Spleen (tissue), 11 donors: ENCODE data around the gene FKBP15. TPM values are rescaled to one million over a fixed set of nuclear protein-coding genes. Genes with fewer than 3 reads are reported as not detected.
A peak's percentile ranks its signal among the peaks of the same experiment; 100 is the strongest.

ENCODE experiments used
- DNase-seq: peaks from one replicate; pipeline ENCODE4 v3.0.0-alpha.2; 2020
- H3K27ac ChIP-seq, 8 donors: fragments of 200-600 bp; sonication (generic) in 7 of 8; 1 replicate in 4 of 8; 2 replicates in 4 of 8; pipeline versions ENCODE4 v1.5.0 to v1.8.0; 2016 to 2021; ENCODE audit warnings: inconsistent platforms in 4 of 8, mild to moderate bottlenecking in 4 of 8, moderate library complexity in 1 of 8
- H3K27me3 ChIP-seq, 7 donors: fragments of 200-600 bp; sonication (generic) in 6 of 7; replicated peaks in 1 of 7; 1 replicate in 4 of 7; 2 replicates in 3 of 7; pipeline versions ENCODE4 v1.5.0 to v1.8.0; 2016 to 2021; ENCODE audit warnings: inconsistent platforms in 3 of 7, mild to moderate bottlenecking in 1 of 7
- H3K36me3 ChIP-seq, 6 donors: fragments of 200-600 bp; sonication (generic) in 5 of 6; 1 replicate in 4 of 6; 2 replicates in 2 of 6; pipeline versions ENCODE4 v1.5.0 to v1.8.0; 2016 to 2021; ENCODE audit warnings: inconsistent platforms in 2 of 6
- H3K4me1 ChIP-seq, 6 donors: fragments of 200-600 bp; sonication (generic) in 5 of 6; 1 replicate in 3 of 6; 2 replicates in 3 of 6; pipeline versions ENCODE4 v1.5.0 to v1.8.0; 2016 to 2021; ENCODE audit warnings: inconsistent platforms in 3 of 6
- H3K4me3 ChIP-seq, 8 donors: fragments of 200-600 bp; sonication (generic) in 7 of 8; 1 replicate in 4 of 8; 2 replicates in 4 of 8; pipeline versions ENCODE4 v1.5.0 to v1.8.0; 2016 to 2021; ENCODE audit warnings: inconsistent platforms in 4 of 8, mild to moderate bottlenecking in 4 of 8, moderate library complexity in 2 of 8
- H3K9me3 ChIP-seq, 8 donors: fragments of 200-600 bp; sonication (generic) in 7 of 8; 1 replicate in 4 of 8; 2 replicates in 4 of 8; pipeline versions ENCODE4 v1.5.0 to v1.8.0; 2016 to 2021; ENCODE audit warnings: inconsistent platforms in 4 of 8
- POLR2A ChIP-seq, 3 donors: fragments of 450-650 bp; IDR thresholded peaks; one replicate each; pipeline ENCODE4 v1.5.1; 2017; ENCODE audit warnings: antibody characterized with exemption in 3 of 3, mild to moderate bottlenecking in 1 of 3
- POLR2AphosphoS5 ChIP-seq, 3 donors: sonication (generic); formaldehyde crosslinking; IDR thresholded peaks; one replicate each; pipeline ENCODE4 v1.5.1; 2017; ENCODE audit warnings: antibody characterized with exemption in 3 of 3
- whole genome bisulfite sequencing, 5 donors: extraction: QIAGEN DNeasy Blood & Tissue Kit in 3 of 5; methylation state at CpG; one replicate each; pipeline versions ENCODE4 v1.1.5 to v1.1.7; 2013 to 2018; 5-methylcytosine and 5-hydroxymethylcytosine counted together
- intact Hi-C: fragments of 100-400 bp; cut with DNase I; formaldehyde crosslinking; loops from one replicate; pipeline ENCODE4 v1.15.0; 2023; ENCODE audit warnings: low total_unique reads
- polyA plus RNA-seq, 3 donors: library from polyadenylated mRNA; stranded (reverse); fragments of 200-250 nt; gene quantifications; one replicate each; pipeline ENCODE4 v1.2.1, GENCODE V29; 2013
- total RNA-seq, 7 donors: library from RNA; depleted of rRNA in 3 of 7; stranded (reverse); fragments of >200 nt in 3 of 7; fragmentation: NEBNext Ultra II Directional in 4 of 7; extraction: Animal tissue kit (Norgen Biotek cat#: 25700) in 4 of 7; gene quantifications; one replicate each; pipeline versions ENCODE4 v1.1.0 to v1.2.1, GENCODE V29; 2016 to 2021
- TF ChIP-seq, protein P1 (sequence below), 11 experiments: fragments of 200-600 bp in 7 of 11; fragments of 450-650 bp in 4 of 11; sonication (generic) in 4 of 11; IDR thresholded peaks in 8 of 11; conservative IDR thresholded peaks in 3 of 11; 1 replicate in 7 of 11; 2 replicates in 4 of 11; pipeline versions ENCODE4 v1.4.0 to v1.8.0; 2016 to 2021; ENCODE audit warnings: antibody characterized with exemption in 11 of 11, inconsistent platforms in 4 of 11, mild to moderate bottlenecking in 1 of 11
- donor health status: healthy with polysubstance abuse.
- donor health status: DM: no; HTN: no; CAD: no; lungs with moderate emphysema.
- donor health status: DM: no; HTN: no; CAD: no.
- donor health status: Bipolar disorder and iron deficiency.
- donor health status: healthy.
- donor health status: DM: no; HTN: no; CAD: no.
- donor health status: DM: yes; HTN: yes; CAD: no.

FKBP15 gene
- total and polyA plus RNA-seq, 10 donors = 11.5 to 68.0 (median 57.3) TPM

DNA sequence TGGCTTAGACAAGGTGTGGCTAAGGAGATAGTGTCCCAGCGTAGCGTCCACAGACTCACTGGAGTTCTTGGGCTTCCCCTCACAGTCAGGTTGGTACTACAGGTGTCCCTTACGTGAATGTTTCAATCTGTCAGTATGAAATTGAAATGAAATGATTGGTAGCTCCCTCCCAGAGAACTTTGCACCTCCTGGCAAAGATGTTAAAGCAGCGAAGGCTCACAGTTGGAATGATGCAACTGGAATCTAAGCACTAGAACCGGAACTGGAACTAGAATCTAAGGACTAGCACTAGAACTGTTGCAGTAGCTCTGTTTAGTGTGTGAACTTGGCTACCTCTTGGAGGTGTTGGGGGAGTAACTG is 1.4 kb upstream of the FKBP15 start:
- Histone ChIP-seq H3K4me3 (peak overlapping the region in 7 of 8 donors; percentile 63 to 94 (median 84)), H3K36me3 (peaks cover 0 to 9% (median 0%) of the 10 kb centered on the region in 6 donors), H3K9me3 (no peaks in the 10 kb centered on the region), H3K27ac (peak overlapping the region in 4 of 8 donors; percentile 90 to 95 (median 94)), H3K4me1 (peaks cover 20 to 91% (median 49%) of the 10 kb centered on the region in 6 donors), H3K27me3 (no peaks in the 10 kb centered on the region)
- 65 to 80% (median 72%) methylated on average over 5 of the region's 5 CpGs for WGBS, 5 donors
- intact Hi-C loops = loop anchor here (10.0 kb wide), 1 partner anchor 52 kb away; the partner anchor contains the start of genes CDC26 and PRPF4
- TF ChIP-seq, protein P1, sequence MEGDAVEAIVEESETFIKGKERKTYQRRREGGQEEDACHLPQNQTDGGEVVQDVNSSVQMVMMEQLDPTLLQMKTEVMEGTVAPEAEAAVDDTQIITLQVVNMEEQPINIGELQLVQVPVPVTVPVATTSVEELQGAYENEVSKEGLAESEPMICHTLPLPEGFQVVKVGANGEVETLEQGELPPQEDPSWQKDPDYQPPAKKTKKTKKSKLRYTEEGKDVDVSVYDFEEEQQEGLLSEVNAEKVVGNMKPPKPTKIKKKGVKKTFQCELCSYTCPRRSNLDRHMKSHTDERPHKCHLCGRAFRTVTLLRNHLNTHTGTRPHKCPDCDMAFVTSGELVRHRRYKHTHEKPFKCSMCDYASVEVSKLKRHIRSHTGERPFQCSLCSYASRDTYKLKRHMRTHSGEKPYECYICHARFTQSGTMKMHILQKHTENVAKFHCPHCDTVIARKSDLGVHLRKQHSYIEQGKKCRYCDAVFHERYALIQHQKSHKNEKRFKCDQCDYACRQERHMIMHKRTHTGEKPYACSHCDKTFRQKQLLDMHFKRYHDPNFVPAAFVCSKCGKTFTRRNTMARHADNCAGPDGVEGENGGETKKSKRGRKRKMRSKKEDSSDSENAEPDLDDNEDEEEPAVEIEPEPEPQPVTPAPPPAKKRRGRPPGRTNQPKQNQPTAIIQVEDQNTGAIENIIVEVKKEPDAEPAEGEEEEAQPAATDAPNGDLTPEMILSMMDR (IDR thresholded peaks at IDR 0.05 in 8 of 11, conservative IDR thresholded peaks at IDR 0.05 in 3 of 11) = no peak
- TF ChIP-seq POLR2A (IDR thresholded peaks at IDR 0.05) (no peak), POLR2AphosphoS5 (IDR thresholded peaks at IDR 0.05) (no peak)
- DNase-seq = no peak

DNA sequence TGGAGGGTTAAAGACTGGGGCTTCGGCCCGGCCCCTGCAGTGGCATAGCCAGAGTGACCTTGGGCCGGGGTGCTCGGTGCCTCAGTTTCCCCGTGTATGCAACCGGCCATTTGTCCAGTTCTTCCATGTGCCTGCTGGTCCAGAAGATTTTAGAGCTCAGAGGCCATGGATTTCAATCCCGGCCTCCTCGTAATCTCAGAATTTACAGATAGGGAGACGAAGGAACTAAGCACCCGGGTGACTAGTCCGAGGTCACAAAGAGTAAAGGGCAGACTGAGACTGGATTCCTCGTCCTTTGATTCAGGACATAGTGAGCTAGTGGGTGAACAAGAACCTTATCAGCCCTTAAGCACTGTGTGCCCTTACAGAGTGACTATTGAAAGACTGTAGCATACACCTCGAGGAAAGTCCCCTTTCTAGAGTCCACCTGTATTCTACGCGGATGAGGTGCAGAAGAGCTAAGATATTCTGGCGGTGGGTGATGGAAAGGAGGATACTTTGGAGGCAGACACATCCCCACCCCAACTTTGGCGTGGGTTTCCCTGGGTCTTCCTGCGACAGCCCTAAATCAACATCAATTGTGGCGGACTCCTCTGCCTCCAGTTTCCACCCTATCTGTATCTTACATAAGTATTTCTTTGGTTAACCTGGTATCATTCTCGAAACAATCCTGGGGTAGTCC is 864 bp upstream of the FKBP15 start:
- Histone ChIP-seq H3K27me3 (no peaks in the 10 kb centered on the region), H3K9me3 (no peaks in the 10 kb centered on the region), H3K4me1 (peaks cover 20 to 91% (median 53%) of the 10 kb centered on the region in 6 donors), H3K4me3 (peak overlapping the region; percentile 63 to 94 (median 83)), H3K36me3 (peaks cover 0 to 14% (median 0%) of the 10 kb centered on the region in 6 donors), H3K27ac (peak overlapping the region; percentile 72 to 95 (median 88))
- WGBS, 5 donors = 18 to 27% (median 23%) methylated on average over 18 to 20 of the region's 20 CpGs
- DNase-seq = no peak
- no peak for TF ChIP-seq POLR2A (IDR thresholded peaks at IDR 0.05)
- TF ChIP-seq, protein P1 (IDR thresholded peaks at IDR 0.05 in 8 of 11, conservative IDR thresholded peaks at IDR 0.05 in 3 of 11) = no peak
- TF ChIP-seq POLR2AphosphoS5 (IDR thresholded peaks at IDR 0.05) = no peak
- intact Hi-C loops = loop anchor here (10.0 kb wide), 1 partner anchor 53 kb away; the partner anchor contains the start of genes CDC26 and PRPF4

DNA sequence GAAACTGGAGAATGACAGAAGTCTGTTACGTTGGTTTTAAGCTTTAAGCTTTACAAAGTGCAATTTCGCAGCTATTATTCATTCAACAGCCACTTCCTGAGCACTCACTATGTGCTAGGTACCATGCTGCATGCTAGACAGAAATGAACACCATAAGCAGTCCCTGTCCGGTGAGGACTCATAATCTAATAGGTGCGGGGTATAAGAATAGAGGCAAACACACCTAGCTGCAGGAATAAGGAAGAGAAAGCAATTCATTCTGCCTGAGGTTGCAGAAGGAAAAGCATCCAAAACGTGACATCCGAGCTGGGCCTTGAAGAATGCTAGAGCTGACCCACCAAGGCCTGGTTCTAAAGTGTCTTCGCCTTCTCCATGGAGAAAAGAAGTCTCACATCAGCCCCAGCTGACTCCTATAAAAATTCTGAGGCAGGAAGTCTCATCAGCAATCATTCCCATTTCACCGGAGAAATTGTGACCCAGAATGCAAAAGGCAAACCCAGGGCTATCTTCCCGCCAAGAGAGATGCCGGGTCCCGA is 542 bp downstream of the FKBP15 start:
- intact Hi-C loops = loop anchor here (10.0 kb wide), 1 partner anchor 54 kb away; the partner anchor contains the start of genes CDC26 and PRPF4
- TF ChIP-seq, protein P1 (IDR thresholded peaks at IDR 0.05 in 8 of 11, conservative IDR thresholded peaks at IDR 0.05 in 3 of 11) = no peak
- TF ChIP-seq POLR2A (IDR thresholded peaks at IDR 0.05) = no peak
- no peak for TF ChIP-seq POLR2AphosphoS5 (IDR thresholded peaks at IDR 0.05)
- H3K4me3 ChIP-seq = peak overlapping the region; percentile 63 to 94 (median 83)
- H3K36me3 ChIP-seq = peaks cover 0 to 21% (median 0%) of the 10 kb centered on the region in 6 donors
- H3K27me3 ChIP-seq = no peaks in the 10 kb centered on the region
- peak overlapping the region; percentile 61 to 95 (median 89) for H3K27ac ChIP-seq
- 3 to 9% (median 4%) methylated on average over 9 to 11 of the region's 11 CpGs for WGBS, 5 donors
- H3K4me1 ChIP-seq = peaks cover 20 to 92% (median 59%) of the 10 kb centered on the region in 6 donors
- no peak for DNase-seq
- no peaks in the 10 kb centered on the region for H3K9me3 ChIP-seq

DNA sequence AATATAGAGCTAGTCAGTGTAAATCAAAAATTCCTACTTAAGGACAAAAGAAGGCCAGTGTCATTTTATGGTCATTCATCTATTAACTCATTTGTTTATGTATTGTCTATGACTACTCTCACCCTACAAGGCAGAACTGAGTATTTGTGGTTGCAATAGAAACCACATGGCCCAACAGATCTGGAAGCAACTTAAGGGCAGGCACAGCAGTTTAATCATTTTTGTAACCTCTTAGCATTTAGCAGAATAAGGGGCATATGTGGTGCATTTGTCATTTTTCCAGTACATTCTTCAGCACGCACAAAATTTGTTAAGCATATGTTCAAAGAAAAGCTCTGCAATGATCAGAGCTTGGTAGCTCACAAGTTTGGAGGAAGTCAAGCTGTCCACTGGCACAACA is 1.1 kb downstream of the FKBP15 start:
- H3K27ac ChIP-seq = peak overlapping the region; percentile 55 to 95 (median 89)
- no peaks in the 10 kb centered on the region for H3K27me3 ChIP-seq
- DNase-seq = no peak
- peaks cover 20 to 93% (median 62%) of the 10 kb centered on the region in 6 donors for H3K4me1 ChIP-seq
- intact Hi-C loops = loop anchor here (10.0 kb wide), 1 partner anchor 55 kb away; the partner anchor contains the start of genes CDC26 and PRPF4
- peaks cover 0 to 21% (median 0%) of the 10 kb centered on the region in 6 donors for H3K36me3 ChIP-seq
- H3K4me3 ChIP-seq = peak overlapping the region; percentile 63 to 94 (median 83)
- TF ChIP-seq POLR2A (IDR thresholded peaks at IDR 0.05) (no peak), POLR2AphosphoS5 (IDR thresholded peaks at IDR 0.05) (no peak)
- TF ChIP-seq, protein P1 (IDR thresholded peaks at IDR 0.05 in 8 of 11, conservative IDR thresholded peaks at IDR 0.05 in 3 of 11) = no peak
- H3K9me3 ChIP-seq = no peaks in the 10 kb centered on the region
- WGBS, 5 donors = 28 to 35% (median 33%) methylated on average over 1 of the region's 1 CpG
